ENCODE measurements around the gene NLK. TPM values are rescaled to one million over a fixed set of nuclear protein-coding genes. Genes with fewer than 3 reads are reported as not detected.

NLK gene
- total and polyA plus RNA-seq, 2 donors (not counting 1 experiment from before 2014, with no cell fraction given), result 14.4 to 16.1 TPM

DNA sequence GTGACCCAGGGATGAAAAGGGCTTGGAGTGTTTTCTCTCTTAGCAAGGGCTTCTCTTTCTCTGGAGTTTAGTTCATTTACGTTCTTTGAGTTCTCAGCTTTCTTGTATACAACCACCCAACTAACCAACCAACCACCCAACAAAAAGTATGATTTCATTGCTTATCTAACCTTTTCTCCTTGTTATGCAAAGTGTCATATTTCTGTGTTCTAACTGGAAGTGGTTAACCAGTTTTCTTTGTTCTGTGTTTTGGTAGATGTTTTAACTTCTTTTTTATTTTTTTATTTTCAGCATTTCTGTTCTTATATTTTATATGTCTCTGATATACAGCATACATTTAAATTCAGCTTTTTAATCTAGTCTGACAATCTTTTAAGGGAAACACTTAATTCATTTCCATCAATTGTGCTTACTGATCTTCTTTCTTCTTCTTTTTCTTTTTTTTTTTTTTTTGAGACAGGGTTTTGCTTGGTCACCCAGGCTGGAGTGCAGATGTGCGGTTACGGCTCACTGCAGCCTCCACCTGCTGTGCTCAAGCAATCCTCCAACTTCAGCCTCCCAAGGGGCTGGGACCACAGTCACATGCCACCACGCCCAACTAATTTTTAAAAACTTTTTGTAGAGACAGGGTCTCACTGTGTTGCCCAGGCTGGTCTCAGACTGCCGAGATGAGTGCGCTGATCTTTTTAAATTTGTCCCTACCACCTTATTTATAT is 29.6 kb downstream of the NLK start:
- Histone ChIP-seq H3K9ac (ENCODE audit: insufficient read depth, low read length) (no peak overlapping the region), H3K9me3 (ENCODE audit: control insufficient read depth, insufficient read depth, low read depth, low read length) (no peaks in the 10 kb centered on the region), H3K27me3 (ENCODE audit: control insufficient read depth, insufficient read depth, low read length) (no peaks in the 10 kb centered on the region), H3K4me3 (replicated peaks in 1 of 4; ENCODE audit: control extremely low read depth in 1 of 4, insufficient read depth in 1 of 4, low read depth in 3 of 4, low read length in 4 of 4) (no peak overlapping the region), H3K4me1 (ENCODE audit: control insufficient read depth, extremely low read depth, insufficient read depth, low read length) (no peaks in the 10 kb centered on the region), H3K36me3 (ENCODE audit: control insufficient read depth, insufficient read depth, low read length) (no peaks in the 10 kb centered on the region), H3K27ac (ENCODE audit: insufficient read depth, low read length) (no peak overlapping the region), H3K79me2 (ENCODE audit: control insufficient read depth, insufficient read depth, low read length) (peaks cover 13% of the 10 kb centered on the region), H2AFZ (ENCODE audit: low read length) (no peak overlapping the region), H3K4me2 (ENCODE audit: extremely low read depth, insufficient read depth, low read length) (no peak overlapping the region), H4K20me1 (ENCODE audit: control insufficient read depth, extremely low read depth, insufficient read depth, low read length) (no peaks in the 10 kb centered on the region)
- TF ChIP-seq EZH2 (IDR thresholded peaks at IDR 0.05; ENCODE audit: low read length, missing control alignments), result no peak
- TF ChIP-seq CTCF (conservative IDR thresholded peaks at IDR 0.05 in 1 of 2, IDR thresholded peaks at IDR 0.05 in 1 of 2; ENCODE audit: low read depth in 1 of 2, low read length in 2 of 2), result no peak
- DNase-seq (ENCODE audit: low read depth in 2 of 2), result peak; percentile 33 to 36

- H3K9me3 ChIP-seq (ENCODE audit: control insufficient read depth, insufficient read depth, low read depth, low read length), result no peaks in the 10 kb centered on the region
- no peaks in the 10 kb centered on the region for H3K4me1 ChIP-seq (ENCODE audit: control insufficient read depth, extremely low read depth, insufficient read depth, low read length)
- no peak overlapping the region for H3K27ac ChIP-seq (ENCODE audit: insufficient read depth, low read length)
- H3K9ac ChIP-seq (ENCODE audit: insufficient read depth, low read length), result no peak overlapping the region
- H3K4me3 ChIP-seq (replicated peaks in 1 of 4; ENCODE audit: control extremely low read depth in 1 of 4, insufficient read depth in 1 of 4, low read depth in 3 of 4, low read length in 4 of 4), result no peak overlapping the region
- no peaks in the 10 kb centered on the region for H3K36me3 ChIP-seq (ENCODE audit: control insufficient read depth, insufficient read depth, low read length)
- H2AFZ ChIP-seq (ENCODE audit: low read length), result no peak overlapping the region
- H3K4me2 ChIP-seq (ENCODE audit: extremely low read depth, insufficient read depth, low read length), result no peak overlapping the region
- H3K79me2 ChIP-seq (ENCODE audit: control insufficient read depth, insufficient read depth, low read length), result peaks cover 13% of the 10 kb centered on the region
- no peaks in the 10 kb centered on the region for H4K20me1 ChIP-seq (ENCODE audit: control insufficient read depth, extremely low read depth, insufficient read depth, low read length)
- H3K27me3 ChIP-seq (ENCODE audit: control insufficient read depth, insufficient read depth, low read length), result no peaks in the 10 kb centered on the region
- DNase-seq (ENCODE audit: low read depth in 2 of 2), result no peak
- no peak for TF ChIP-seq EZH2 (IDR thresholded peaks at IDR 0.05; ENCODE audit: low read length, missing control alignments)
- no peak for TF ChIP-seq CTCF (conservative IDR thresholded peaks at IDR 0.05 in 1 of 2, IDR thresholded peaks at IDR 0.05 in 1 of 2; ENCODE audit: low read depth in 1 of 2, low read length in 2 of 2)
These were observed 30.6 kb downstream of the NLK start for GRCh38 chr17:28072936-28073533.

- Histone ChIP-seq H3K9me3 (ENCODE audit: control insufficient read depth, insufficient read depth, low read depth, low read length) (no peaks in the 10 kb centered on the region), H3K27me3 (ENCODE audit: control insufficient read depth, insufficient read depth, low read length) (no peaks in the 10 kb centered on the region), H4K20me1 (ENCODE audit: control insufficient read depth, extremely low read depth, insufficient read depth, low read length) (no peaks in the 10 kb centered on the region), H3K4me3 (replicated peaks in 1 of 4; ENCODE audit: control extremely low read depth in 1 of 4, insufficient read depth in 1 of 4, low read depth in 3 of 4, low read length in 4 of 4) (no peak overlapping the region), H3K4me1 (ENCODE audit: control insufficient read depth, extremely low read depth, insufficient read depth, low read length) (no peaks in the 10 kb centered on the region), H2AFZ (ENCODE audit: low read length) (no peak overlapping the region), H3K36me3 (ENCODE audit: control insufficient read depth, insufficient read depth, low read length) (no peaks in the 10 kb centered on the region), H3K79me2 (ENCODE audit: control insufficient read depth, insufficient read depth, low read length) (peaks cover 13% of the 10 kb centered on the region), H3K9ac (ENCODE audit: insufficient read depth, low read length) (no peak overlapping the region), H3K27ac (ENCODE audit: insufficient read depth, low read length) (no peak overlapping the region), H3K4me2 (ENCODE audit: extremely low read depth, insufficient read depth, low read length) (no peak overlapping the region)
- no peak for DNase-seq (ENCODE audit: low read depth in 2 of 2)
- TF ChIP-seq CTCF (conservative IDR thresholded peaks at IDR 0.05 in 1 of 2, IDR thresholded peaks at IDR 0.05 in 1 of 2; ENCODE audit: low read depth in 1 of 2, low read length in 2 of 2) (no peak), EZH2 (IDR thresholded peaks at IDR 0.05; ENCODE audit: low read length, missing control alignments) (no peak)
These were observed 31.5 kb downstream of the NLK start for GRCh38 chr17:28074010-28074409.

All from fibroblast of lung (primary cell).